ENCODE measurements around the gene DENND4B. TPM values are rescaled to one million over a fixed set of nuclear protein-coding genes. Genes with fewer than 3 reads are reported as not detected.

The DENND4B gene
- total RNA-seq = 8.7 and 12.3 TPM in 2 replicates

GRCh38 chr1:153946622-153947241 lies at the start of gene DENND4B:
DENND4B (minus strand) TSS chr1:153946718; CDS start chr1:153944374, 2,344 bp downstream.
- H3K4me3 ChIP-seq (ENCODE audit: low read depth, low read length) = peak within 1 kb of the TSS; percentile 75
- peak; percentile 93 for TF ChIP-seq CTCF (IDR thresholded peaks at IDR 0.05; ENCODE audit: insufficient read depth, low read length, severe bottlenecking)
- DNase-seq (ENCODE audit: low read depth) (peak; percentile 44), FAIRE-seq (no peak)
- peaks cover 26% of the 10 kb centered on the region for H3K36me3 ChIP-seq (ENCODE audit: control insufficient read depth, insufficient read depth, low read length)
- H3K27me3 ChIP-seq (ENCODE audit: control insufficient read depth, insufficient read depth, low read length) = no peaks in the 10 kb centered on the region

GRCh38 chr1:153995640-153996039 lies 49.1 kb upstream of the DENND4B start:
- no peak for DNase-seq (ENCODE audit: low read depth)
- H3K4me3 ChIP-seq (ENCODE audit: low read depth, low read length) = no peak overlapping the region
- FAIRE-seq = no peak
- peaks cover 7% of the 10 kb centered on the region for H3K36me3 ChIP-seq (ENCODE audit: control insufficient read depth, insufficient read depth, low read length)
- no peak for TF ChIP-seq CTCF (IDR thresholded peaks at IDR 0.05; ENCODE audit: insufficient read depth, low read length, severe bottlenecking)
- no peaks in the 10 kb centered on the region for H3K27me3 ChIP-seq (ENCODE audit: control insufficient read depth, insufficient read depth, low read length)

GRCh38 chr1:153995202-153995601 lies 48.7 kb upstream of the DENND4B start:
- Histone ChIP-seq H3K4me3 (ENCODE audit: low read depth, low read length) (no peak overlapping the region), H3K36me3 (ENCODE audit: control insufficient read depth, insufficient read depth, low read length) (peaks cover 7% of the 10 kb centered on the region), H3K27me3 (ENCODE audit: control insufficient read depth, insufficient read depth, low read length) (no peaks in the 10 kb centered on the region)
- FAIRE-seq (no peak), DNase-seq (ENCODE audit: low read depth) (no peak)
- TF ChIP-seq CTCF (IDR thresholded peaks at IDR 0.05; ENCODE audit: insufficient read depth, low read length, severe bottlenecking) = no peak

GRCh38 chr1:153991806-153992205 lies 45.3 kb upstream of the DENND4B start:
- Histone ChIP-seq H3K4me3 (ENCODE audit: low read depth, low read length) (peak overlapping the region; percentile 69), H3K27me3 (ENCODE audit: control insufficient read depth, insufficient read depth, low read length) (no peaks in the 10 kb centered on the region), H3K36me3 (ENCODE audit: control insufficient read depth, insufficient read depth, low read length) (peaks cover 7% of the 10 kb centered on the region)
- no peak for TF ChIP-seq CTCF (IDR thresholded peaks at IDR 0.05; ENCODE audit: insufficient read depth, low read length, severe bottlenecking)
- FAIRE-seq = no peak
- no peak for DNase-seq (ENCODE audit: low read depth)

GRCh38 chr1:153991151-153991630 lies 44.7 kb upstream of the DENND4B start:
- no peak for DNase-seq (ENCODE audit: low read depth)
- no peaks in the 10 kb centered on the region for H3K27me3 ChIP-seq (ENCODE audit: control insufficient read depth, insufficient read depth, low read length)
- no peak for FAIRE-seq
- H3K4me3 ChIP-seq (ENCODE audit: low read depth, low read length) = peak overlapping the region; percentile 69
- peaks cover 7% of the 10 kb centered on the region for H3K36me3 ChIP-seq (ENCODE audit: control insufficient read depth, insufficient read depth, low read length)
- no peak for TF ChIP-seq CTCF (IDR thresholded peaks at IDR 0.05; ENCODE audit: insufficient read depth, low read length, severe bottlenecking)
